Measurements from ENCODE around the gene CCNL1.

CCNL1 gene

GRCh38 chr3:157123621-157124020 lies 36.3 kb downstream of the CCNL1 start:
- no peak for DNase-seq (ENCODE audit: low read depth in 2 of 2)

GRCh38 chr3:157122832-157123427 lies 37.0 kb downstream of the CCNL1 start:
- DNase-seq (ENCODE audit: low read depth in 2 of 2): no peak

- DNase-seq (ENCODE audit: low read depth in 2 of 2): no peak
Measured at GRCh38 chr3:157122116-157122515, 37.8 kb downstream of the CCNL1 start.

GRCh38 chr3:157121522-157121921 lies 38.4 kb downstream of the CCNL1 start:
- no peak for DNase-seq (ENCODE audit: low read depth in 2 of 2)

- no peak for DNase-seq (ENCODE audit: low read depth in 2 of 2)
Measured at GRCh38 chr3:157120071-157120892, 39.7 kb downstream of the CCNL1 start.

- DNase-seq (ENCODE audit: low read depth in 2 of 2): no peak
Measured at GRCh38 chr3:157119369-157119951, 40.5 kb downstream of the CCNL1 start.

- DNase-seq (ENCODE audit: low read depth in 2 of 2): no peak
Measured at GRCh38 chr3:157117875-157118654, 41.9 kb downstream of the CCNL1 start.

GRCh38 chr3:157117206-157117605 lies 42.7 kb downstream of the CCNL1 start:
- DNase-seq (ENCODE audit: low read depth in 2 of 2): no peak

- no peak for DNase-seq (ENCODE audit: low read depth in 2 of 2)
Measured at GRCh38 chr3:157116017-157116416, 43.9 kb downstream of the CCNL1 start.

- DNase-seq (ENCODE audit: low read depth in 2 of 2): no peak
Measured at GRCh38 chr3:157115069-157116006, 44.6 kb downstream of the CCNL1 start.

GRCh38 chr3:157113832-157114505 lies 46.0 kb downstream of the CCNL1 start:
- no peak for DNase-seq (ENCODE audit: low read depth in 2 of 2)

- no peak for DNase-seq (ENCODE audit: low read depth in 2 of 2)
Measured at GRCh38 chr3:157112536-157112935, 47.4 kb downstream of the CCNL1 start.

- DNase-seq (ENCODE audit: low read depth in 2 of 2): no peak
Measured at GRCh38 chr3:157111518-157111917, 48.4 kb downstream of the CCNL1 start.

GRCh38 chr3:157110761-157111278 lies 49.1 kb downstream of the CCNL1 start:
- no peak for DNase-seq (ENCODE audit: low read depth in 2 of 2)

GRCh38 chr3:157109267-157110141 lies 50.4 kb downstream of the CCNL1 start:
- DNase-seq (ENCODE audit: low read depth in 2 of 2): no peak

- DNase-seq (ENCODE audit: low read depth in 2 of 2): no peak
Measured at GRCh38 chr3:157107644-157108133, 52.3 kb downstream of the CCNL1 start.

GRCh38 chr3:157107037-157107436 lies 52.9 kb downstream of the CCNL1 start:
- DNase-seq (ENCODE audit: low read depth in 2 of 2): no peak

- no peak for DNase-seq (ENCODE audit: low read depth in 2 of 2)
Measured at GRCh38 chr3:157104928-157105652, 54.9 kb downstream of the CCNL1 start.
